Measurements from ENCODE around the gene BMP5. TPM values are rescaled to one million over a fixed set of nuclear protein-coding genes. Genes with fewer than 3 reads are reported as not detected.

The BMP5 gene
- polyA plus RNA-seq, 1 donor from 2014 or later, result 0.14 TPM

DNA sequence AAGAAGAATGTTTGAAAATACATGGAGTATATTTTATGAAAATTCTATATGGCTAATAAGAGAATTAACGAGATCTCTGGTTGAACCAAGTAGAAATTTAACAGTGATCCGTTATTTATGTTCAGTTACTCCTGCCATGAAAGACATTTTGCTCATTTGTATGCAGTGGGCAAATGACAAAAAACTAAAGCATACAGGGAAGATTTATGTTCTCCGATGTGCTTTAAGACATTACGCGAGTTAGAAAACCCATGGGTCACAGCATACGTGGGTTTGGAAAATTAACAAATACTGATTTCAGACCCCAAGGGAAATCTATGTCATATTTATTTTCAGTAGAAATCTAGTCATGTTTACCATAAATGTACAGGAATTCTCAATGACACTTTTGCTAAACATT, 90.1 kb downstream of the BMP5 start:
- H3K27me3 ChIP-seq (ENCODE audit: insufficient read depth, low read depth, low read length), result no peaks in the 10 kb centered on the region
- no peak overlapping the region for H3K27ac ChIP-seq (ENCODE audit: low read length)
- H4K20me1 ChIP-seq (ENCODE audit: insufficient read depth), result no peaks in the 10 kb centered on the region
- no peaks in the 10 kb centered on the region for H3F3A ChIP-seq (ENCODE audit: insufficient read depth, low read length, poor library complexity, severe bottlenecking)
- H3K9me3 ChIP-seq (ENCODE audit: low read length), result no peaks in the 10 kb centered on the region
- no peaks in the 10 kb centered on the region for H3K79me2 ChIP-seq (replicated peaks; ENCODE audit: insufficient read depth, low read length)
- H2AFZ ChIP-seq (ENCODE audit: low read depth, low read length), result no peak overlapping the region
- no peaks in the 10 kb centered on the region for H3K36me3 ChIP-seq (ENCODE audit: insufficient read depth, low read length)
- no peak overlapping the region for H3K4me3 ChIP-seq (ENCODE audit: low read length)
- TF ChIP-seq MXI1 (conservative IDR thresholded peaks at IDR 0.05; ENCODE audit: poor library complexity, severe bottlenecking), result no peak
- TF ChIP-seq CTCF (IDR thresholded peaks at IDR 0.05; ENCODE audit: poor library complexity, severe bottlenecking), result no peak
- no peak for TF ChIP-seq RAD21 (conservative IDR thresholded peaks at IDR 0.05)
- no peak for TF ChIP-seq EP300 (conservative IDR thresholded peaks at IDR 0.05; ENCODE audit: poor library complexity, severe bottlenecking)
- no peak for TF ChIP-seq POLR2AphosphoS5 (IDR thresholded peaks at IDR 0.05)
- no peak for TF ChIP-seq EZH2 (IDR thresholded peaks at IDR 0.05; ENCODE audit: borderline replicate concordance, insufficient read depth, low read length, poor library complexity, severe bottlenecking)
- TF ChIP-seq SMC3 (conservative IDR thresholded peaks at IDR 0.05; ENCODE audit: poor library complexity), result no peak
- no peak for TF ChIP-seq TAF1 (IDR thresholded peaks at IDR 0.05; ENCODE audit: low read depth)
- no peak for TF ChIP-seq REST (IDR thresholded peaks at IDR 0.05; ENCODE audit: borderline replicate concordance)
- H3K4me2 ChIP-seq (ENCODE audit: low read length), result no peak overlapping the region
- no peaks in the 10 kb centered on the region for H3K9me2 ChIP-seq (ENCODE audit: insufficient read depth, low read length)
- H3K9ac ChIP-seq (ENCODE audit: low read length), result no peak overlapping the region

- Histone ChIP-seq H2AFZ (ENCODE audit: low read depth, low read length) (no peak overlapping the region), H3K4me3 (ENCODE audit: low read length) (no peak overlapping the region), H3K79me2 (replicated peaks; ENCODE audit: insufficient read depth, low read length) (no peaks in the 10 kb centered on the region), H3F3A (ENCODE audit: insufficient read depth, low read length, poor library complexity, severe bottlenecking) (no peaks in the 10 kb centered on the region), H3K4me2 (ENCODE audit: low read length) (no peak overlapping the region), H3K27ac (ENCODE audit: low read length) (no peak overlapping the region), H3K9me2 (ENCODE audit: insufficient read depth, low read length) (no peaks in the 10 kb centered on the region), H3K36me3 (ENCODE audit: insufficient read depth, low read length) (no peaks in the 10 kb centered on the region), H3K9ac (ENCODE audit: low read length) (no peak overlapping the region), H3K27me3 (ENCODE audit: insufficient read depth, low read depth, low read length) (no peaks in the 10 kb centered on the region), H3K9me3 (ENCODE audit: low read length) (no peaks in the 10 kb centered on the region), H4K20me1 (ENCODE audit: insufficient read depth) (no peaks in the 10 kb centered on the region)
- TF ChIP-seq CTCF (IDR thresholded peaks at IDR 0.05; ENCODE audit: poor library complexity, severe bottlenecking) (no peak), RAD21 (conservative IDR thresholded peaks at IDR 0.05) (no peak), POLR2AphosphoS5 (IDR thresholded peaks at IDR 0.05) (no peak), MXI1 (conservative IDR thresholded peaks at IDR 0.05; ENCODE audit: poor library complexity, severe bottlenecking) (no peak), EP300 (conservative IDR thresholded peaks at IDR 0.05; ENCODE audit: poor library complexity, severe bottlenecking) (no peak), REST (IDR thresholded peaks at IDR 0.05; ENCODE audit: borderline replicate concordance) (no peak), TAF1 (IDR thresholded peaks at IDR 0.05; ENCODE audit: low read depth) (no peak), EZH2 (IDR thresholded peaks at IDR 0.05; ENCODE audit: borderline replicate concordance, insufficient read depth, low read length, poor library complexity, severe bottlenecking) (no peak), SMC3 (conservative IDR thresholded peaks at IDR 0.05; ENCODE audit: poor library complexity) (no peak)
Observed at GRCh38 chr6:55782275-55782674, 93.1 kb downstream of the BMP5 start.
